AG08395 (cell line): ENCODE results near the gene ACACA.
"Not testable (repeated sequence)": the region's sequence is repeated elsewhere in the genome, so short reads cannot be mapped to it uniquely, and the experiment has no call there.

Experiments
- DNase-seq: peaks from one replicate; pipeline ENCODE4 v3.0.0; 2012; ENCODE audit warnings: mixed read lengths, low spot score

ACACA gene

DNA sequence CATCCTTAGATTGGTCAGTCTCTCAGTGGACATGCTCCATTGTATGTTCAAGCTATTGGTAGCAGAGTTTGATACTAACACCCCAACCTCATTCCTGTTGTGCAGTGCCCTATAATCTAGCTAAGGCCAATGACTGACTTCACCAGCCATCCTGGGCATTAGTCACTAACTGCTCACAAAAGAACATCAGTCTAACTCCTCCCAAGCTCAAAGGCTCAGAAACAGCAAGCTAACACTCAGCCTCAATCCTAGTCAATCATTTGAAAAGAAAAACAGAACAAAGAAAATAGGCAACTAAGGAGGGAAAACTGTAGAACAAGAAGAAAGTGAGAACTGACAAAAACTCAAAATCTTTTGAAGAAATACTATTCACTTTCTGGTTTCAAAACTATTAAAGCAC, 229.9 kb downstream of the ACACA start:
- peak; percentile 36 for DNase-seq

DNA sequence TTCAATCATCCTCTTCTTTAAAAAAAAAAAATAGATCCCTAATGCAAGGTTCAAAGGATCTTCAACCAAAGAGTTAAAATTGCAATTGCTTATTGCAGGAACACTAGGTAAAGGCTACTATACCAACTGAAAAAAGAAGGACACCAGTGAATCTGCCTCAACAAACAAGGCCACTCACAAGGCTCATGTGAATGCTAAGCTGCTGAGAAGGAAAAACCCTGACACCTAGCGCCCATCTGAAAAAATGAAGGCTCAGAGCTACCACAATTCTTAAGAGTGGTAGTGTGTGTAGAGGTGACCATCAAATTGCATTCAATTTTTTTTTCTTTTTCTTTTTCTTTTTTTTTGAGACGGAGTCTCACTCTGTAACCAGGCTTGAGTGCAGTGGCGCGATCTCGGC, 232.4 kb downstream of the ACACA start:
- DNase-seq: no peak

DNA sequence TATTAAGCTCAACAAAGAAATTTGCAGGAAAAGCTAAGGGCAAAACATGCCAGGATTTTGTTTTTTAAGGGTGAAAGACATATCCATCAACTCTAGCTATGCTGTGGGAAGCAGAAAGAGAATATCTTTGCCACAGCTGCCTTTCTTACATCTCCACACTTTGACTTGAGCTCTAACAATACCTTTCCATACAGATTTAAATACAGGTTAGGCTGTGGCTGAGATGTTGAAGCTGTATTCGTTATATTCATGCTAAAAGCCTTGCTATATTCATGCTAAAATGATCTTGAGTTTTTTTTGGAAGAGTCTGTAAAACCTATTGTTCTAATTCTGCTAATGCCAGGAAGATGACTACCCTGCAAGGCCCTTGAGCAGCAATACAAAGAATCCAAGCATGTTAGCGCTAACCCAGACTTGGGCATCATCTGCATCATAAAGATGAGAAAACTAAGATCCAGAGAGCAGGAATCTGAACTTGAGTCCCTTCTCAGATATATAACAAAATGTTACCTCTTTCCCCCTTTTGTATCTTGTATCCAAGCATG, 235.7 kb downstream of the ACACA start:
- DNase-seq: no peak

DNA sequence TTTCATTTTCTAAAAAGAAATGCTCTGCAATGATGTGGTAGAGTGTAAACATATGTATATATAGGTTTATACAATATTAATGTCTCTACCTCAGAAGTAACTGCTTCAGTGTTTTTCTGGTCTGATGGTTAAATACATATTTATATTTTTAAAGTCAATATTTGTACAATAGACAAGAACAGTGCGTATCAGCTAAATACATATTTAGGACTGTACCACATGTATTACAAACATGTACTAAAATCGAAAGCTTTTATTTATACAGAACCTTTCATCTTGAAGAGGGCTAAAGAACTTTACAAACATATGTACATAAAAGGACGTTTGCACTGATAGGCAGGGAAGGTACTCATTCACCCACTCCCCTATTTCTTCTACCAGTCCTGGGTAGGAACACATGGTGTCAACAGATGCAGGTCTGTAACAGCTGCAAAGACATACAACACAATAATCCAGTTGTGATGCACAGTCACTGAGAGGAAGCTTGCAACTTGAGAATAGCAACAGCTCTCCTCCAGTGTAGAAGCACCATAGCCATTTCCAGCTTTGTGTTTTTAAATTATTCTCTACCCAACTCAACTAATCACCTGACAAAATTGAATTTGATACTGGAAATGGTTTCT, 237.8 kb downstream of the ACACA start:
- DNase-seq: no peak

DNA sequence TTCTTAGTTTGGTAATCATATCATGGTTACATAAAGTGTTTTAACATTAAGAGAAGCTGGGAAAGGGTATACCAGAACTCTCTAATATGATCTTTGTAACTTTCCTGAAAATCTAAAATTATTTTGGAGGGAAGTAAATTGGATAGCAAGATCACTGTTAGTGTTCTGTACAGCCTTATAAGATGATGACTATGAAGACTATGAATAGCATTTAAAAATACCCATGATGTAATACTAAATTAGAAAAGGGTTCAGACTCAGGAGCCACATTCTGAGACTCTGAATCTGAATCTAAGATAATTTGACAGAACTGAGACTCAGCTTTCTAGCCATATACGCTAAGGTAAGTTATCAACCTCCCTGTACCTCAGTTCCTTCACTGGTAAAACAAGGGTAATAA, 238.9 kb downstream of the ACACA start:
- no peak for DNase-seq

DNA sequence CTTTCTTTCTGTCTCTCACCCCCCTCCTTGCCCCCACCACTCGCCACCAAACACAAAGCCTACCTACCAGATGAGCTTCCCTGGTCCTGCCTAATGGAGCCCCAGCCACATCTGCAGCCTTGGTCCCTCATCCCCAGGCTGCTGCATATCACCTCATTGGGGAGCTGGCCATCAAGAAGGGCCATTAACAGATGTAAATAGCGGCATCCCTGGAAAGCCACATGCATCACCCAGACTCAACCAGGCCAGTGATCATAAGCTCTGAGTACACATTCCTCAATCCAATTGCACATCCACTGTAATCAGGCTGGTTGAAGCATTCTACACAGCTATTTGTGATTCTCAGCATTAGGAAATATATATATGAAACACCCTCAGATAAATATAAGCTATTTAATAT, 242.6 kb downstream of the ACACA start:
- DNase-seq: no peak

DNA sequence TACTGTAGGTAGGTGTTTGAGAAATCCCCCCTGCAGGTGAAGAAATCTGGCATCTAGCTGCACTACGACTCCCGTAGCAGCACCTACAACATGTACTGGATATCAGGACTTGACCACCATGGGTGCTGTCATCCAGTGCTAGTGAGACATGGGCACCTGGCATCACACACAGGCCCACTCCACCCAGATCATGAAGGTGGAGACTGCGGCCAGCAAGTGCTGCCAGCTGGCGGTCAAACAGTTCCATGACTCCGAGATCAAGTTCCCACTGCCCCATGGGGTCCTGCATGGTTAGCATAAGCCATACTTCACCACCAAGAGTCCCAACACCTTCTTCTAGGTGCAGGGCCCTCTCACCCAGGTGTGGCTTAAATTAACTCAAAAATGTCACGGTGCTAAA, 243.8 kb downstream of the ACACA start:
- DNase-seq: no peak

DNA sequence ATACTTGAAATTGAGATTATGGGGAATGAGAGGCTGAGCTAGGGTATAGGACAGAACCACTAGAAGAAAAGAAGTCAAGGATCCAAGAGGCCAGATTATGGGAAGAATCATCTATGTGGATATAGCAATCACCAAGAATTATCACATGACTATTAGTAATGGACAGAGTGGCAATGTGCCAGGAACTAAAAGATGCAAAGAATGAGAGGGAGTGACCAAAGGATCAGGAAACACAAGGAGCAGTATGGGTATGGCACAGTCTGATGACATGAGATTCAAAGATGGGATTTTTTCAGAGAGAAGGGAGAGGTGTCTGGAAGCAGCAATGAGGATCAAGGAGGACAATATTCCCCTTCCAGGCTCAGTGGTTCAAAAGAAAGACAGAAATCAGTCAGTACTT, 245.7 kb downstream of the ACACA start:
- DNase-seq: peak; percentile 14

DNA sequence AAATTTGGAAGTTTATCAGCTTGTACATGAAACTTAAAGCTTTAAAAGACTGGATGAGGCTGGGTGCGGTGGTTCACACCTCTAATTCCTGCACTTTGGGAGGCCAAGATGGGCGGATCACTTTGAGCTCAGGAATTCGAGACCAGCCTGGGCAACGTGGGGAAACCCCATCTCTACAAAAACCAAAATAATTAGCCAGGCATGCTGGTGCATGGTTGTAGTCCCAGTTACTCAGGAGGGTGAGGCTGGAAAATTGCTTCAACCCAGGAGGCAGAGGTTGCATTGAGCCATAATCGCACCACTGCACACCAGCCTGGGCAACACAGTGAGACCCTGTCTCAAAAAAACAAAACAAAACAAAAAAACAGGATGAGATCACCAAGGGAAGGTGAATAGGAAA, 248.3 kb downstream of the ACACA start:
- no peak for DNase-seq

DNA sequence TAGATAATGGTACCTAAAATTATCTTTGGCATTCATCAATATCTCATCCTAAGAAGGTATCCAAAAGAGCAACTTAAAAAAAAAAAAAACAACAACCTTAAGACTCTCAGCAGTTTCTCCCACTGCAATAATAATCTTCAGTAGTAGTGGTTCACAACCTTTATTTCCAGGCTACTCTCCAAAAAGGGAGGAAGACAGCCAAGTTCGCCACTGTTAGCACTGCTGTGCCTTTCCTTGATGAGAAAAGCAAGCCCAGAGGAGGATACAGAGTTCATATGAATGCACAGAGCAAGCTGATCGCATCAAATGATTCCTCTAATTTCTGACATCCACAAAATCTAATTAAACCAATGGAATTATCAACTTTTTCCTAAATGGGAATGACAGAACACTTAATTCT, 258.5 kb downstream of the ACACA start:
- DNase-seq: no peak

DNA sequence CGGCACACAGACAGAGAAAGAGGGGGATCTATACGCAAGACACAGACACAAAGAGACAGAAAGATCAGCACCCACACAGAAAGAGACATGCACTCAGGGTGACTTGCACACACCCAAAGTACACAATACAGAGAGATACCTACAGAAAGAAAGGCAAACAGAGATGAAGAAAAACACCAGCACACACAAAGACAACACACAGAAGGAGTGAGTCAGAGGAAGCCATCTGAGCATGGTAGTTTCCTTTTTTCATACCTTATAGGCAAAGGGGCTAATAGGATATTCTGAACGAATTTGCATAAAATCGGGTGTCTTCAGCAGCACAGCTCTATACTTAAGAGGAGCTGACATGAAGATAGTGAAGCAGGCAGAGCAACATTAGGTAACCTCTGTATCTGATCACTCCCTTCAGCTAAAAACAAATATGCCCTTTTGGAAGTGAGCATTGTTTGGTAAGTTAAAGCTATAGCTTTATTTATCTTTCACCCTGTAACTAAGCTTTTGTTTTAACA, 259.3 kb downstream of the ACACA start:
- no peak for DNase-seq

DNA sequence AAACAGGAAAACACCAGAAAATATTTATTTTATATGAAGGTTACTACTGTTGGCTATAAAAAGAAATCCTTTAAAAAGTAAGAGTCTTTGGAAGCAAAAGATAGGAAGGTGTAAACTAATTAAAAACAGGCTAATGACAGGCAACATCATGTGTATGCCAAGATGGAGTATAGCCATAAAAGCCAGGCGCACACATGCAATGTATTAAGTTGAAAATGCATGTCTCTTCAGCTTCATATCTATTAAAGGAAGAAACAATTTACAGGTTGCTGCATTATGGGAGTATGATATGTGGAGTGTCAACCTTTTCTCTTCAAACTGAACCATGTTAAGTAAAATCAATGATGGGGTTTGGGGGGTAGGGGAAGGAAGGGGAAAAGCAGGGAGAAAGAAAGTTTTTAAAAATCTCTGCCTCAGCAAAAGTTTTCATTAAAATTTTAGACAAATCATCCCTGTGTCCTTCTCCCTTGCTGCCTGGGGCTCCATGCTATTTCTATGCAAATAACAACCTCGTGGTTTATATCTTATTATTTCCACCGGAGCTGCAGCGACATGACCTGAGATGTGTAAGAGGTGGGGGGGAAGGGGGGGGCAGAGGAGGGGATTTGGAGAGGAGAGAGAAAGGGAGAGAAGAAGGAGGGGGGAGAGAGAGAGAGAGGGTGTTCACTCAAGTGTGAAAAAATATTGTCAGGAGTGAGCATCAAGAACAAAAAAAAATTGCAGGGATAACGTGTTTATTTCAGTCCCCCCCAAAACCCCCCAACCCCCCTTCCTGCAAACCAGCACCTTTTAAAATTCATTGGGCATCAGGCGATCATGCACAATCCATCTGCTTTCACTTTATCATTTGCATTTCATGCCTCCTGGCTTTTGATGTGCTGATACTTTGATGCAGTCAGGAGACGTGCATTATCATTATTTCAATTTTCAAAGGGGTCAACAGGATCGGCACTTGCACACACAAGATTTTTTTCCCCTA, 260.3 kb downstream of the ACACA start:
- DNase-seq: no peak

DNA sequence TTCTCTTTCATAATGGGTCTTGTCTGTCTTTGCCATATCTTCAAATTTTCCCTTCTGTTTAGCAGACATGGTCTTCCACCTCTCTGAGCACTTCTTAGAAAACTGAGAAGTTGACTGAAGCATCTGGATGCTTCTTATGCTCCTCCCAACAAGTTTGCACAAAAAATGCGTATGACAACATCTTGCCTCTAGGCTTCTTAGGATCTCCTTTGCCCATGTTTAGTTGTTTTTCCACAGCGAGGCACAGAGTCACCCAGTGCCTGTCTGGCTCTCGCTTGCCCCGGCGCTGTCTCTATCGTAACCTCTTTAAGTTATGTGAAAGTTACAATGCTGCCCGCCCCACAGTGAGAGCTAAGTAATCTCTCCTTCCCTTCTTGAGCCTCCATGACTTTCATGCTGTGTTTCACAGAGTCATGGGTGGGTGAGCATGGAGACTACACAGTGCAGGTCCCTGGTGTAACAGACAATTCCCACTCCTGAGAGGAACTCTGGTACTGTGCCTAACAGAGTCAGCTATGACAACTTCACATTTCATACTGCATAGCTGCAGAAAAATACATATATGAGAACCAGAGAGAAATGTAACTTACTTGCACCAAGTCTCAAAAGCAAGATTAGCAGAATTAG, 262.4 kb downstream of the ACACA start:
- no peak for DNase-seq

DNA sequence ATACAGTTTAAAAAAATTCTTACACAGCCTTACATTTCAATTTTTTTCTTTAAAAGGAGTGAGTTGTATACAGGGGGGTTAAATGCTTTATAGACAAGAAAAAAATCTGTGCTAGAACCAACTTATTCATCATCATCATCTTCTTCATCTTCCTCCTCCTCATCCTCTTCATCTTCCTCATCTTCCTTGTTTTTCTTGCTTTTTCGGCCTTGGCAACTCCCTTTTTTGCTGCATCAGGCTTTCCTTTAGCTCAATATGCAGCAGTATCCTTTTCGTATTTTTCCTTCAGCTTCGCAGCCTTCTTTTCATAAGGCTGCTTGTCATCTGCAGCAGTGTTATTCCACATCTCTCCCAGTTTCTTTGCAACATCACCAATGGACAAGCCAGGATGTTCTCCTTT, 263.1 kb downstream of the ACACA start:
- DNase-seq: not testable (repeated sequence)

DNA sequence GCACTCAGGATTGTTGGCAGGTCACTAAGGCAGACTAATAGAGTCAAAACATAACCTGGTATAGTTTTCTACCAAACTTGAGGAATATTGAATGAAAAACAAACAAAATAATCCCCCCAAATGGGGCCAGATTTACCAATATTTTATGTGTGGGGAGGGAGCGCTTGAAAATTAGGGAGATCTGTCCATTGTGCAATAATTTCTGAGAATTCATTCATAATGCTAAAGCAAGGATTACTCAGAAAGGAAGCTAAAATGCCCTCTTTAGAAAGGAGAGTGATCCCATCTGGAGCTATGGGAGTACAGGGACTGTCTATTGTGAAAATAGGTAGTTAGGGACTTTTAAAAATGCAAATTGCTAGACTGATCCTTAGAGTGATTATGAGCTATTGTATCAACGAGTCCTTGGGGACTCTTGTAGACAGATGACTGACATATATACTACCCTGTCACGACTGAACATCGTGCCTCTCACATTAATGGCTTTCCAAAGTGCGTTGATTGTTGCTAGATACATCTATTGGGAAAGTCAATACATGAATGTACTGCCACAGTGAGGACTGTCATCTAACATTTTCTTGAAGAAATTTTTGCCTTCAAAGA, 264.2 kb downstream of the ACACA start:
- no peak for DNase-seq

DNA sequence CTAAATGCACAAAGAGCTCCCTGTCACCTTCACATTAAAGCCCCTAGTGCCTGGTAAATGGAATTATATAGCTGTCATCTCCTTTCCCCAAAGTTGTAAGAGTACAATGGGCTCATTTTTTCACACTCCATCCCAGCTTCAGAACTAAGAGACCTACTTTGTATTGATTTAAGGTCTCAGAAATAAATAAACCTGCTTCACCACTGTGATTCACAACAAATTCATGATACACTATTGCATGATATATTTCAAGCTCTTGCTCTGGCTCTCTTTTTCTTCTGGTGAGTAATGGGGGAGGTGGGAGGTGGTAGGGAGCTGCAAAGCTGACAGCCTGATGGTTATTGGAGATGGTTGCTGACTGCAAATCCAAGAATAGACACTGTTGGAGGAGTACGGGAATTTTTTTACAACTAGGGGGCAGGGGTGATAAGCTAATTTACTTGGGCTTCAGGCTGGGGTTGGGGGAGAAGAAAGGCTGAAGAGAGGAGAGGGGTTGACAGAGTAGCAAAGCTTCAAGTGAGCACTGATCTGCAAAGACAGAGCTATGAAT, 268.0 kb downstream of the ACACA start:
- no peak for DNase-seq

DNA sequence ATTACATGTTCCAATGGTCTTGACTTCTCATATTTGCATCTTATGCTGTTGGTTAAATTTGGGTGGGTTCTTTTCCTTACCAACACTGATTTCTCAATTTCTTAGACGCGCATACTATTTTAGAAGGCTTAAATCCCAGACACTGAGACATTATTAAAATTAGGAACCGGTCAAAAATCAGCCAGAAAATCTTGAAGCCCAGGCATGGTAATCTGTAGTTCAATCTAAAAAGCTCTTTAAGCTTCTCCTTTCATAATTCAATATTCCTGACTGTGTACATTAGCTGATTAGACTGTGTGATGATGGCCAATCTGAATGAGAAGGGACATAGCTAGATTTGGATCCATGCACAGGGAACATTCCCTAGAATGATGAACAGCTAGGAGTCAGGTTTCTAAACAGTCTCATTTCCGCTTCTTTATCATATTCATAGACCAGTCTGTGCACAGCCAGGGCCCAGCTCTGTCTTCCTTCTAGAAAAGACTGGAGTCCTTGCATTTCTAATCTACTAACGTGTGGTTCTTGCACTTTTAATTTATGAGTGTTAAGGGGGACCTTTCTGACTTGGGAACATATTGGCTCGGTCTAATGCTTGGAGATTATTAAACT, 268.6 kb downstream of the ACACA start:
- no peak for DNase-seq

DNA sequence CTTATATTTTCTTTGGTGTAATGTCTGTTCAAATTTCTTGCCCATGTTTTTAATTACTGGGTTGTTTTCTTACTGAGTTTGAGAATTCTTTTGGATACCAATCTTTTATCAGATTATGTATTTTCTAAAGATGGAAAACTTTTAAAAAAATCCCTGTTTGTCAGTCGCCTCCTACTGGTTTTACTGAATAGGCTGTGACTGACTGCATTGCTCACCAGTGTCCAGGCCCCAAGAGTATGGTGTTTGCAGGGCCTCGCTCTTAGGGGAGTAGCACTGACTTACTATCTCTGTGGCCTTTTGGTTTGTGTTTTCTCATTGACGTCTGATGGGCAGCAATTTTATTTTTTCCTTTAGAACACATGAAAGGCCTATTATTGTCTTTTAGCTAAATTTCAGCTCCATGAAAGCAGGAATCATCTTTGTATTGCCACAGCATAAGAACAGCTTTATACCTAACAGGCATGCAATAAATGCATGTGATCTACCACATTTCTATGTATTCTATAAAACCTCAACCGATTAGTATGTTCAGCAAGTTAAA, 269.5 kb downstream of the ACACA start:
- no peak for DNase-seq

DNA sequence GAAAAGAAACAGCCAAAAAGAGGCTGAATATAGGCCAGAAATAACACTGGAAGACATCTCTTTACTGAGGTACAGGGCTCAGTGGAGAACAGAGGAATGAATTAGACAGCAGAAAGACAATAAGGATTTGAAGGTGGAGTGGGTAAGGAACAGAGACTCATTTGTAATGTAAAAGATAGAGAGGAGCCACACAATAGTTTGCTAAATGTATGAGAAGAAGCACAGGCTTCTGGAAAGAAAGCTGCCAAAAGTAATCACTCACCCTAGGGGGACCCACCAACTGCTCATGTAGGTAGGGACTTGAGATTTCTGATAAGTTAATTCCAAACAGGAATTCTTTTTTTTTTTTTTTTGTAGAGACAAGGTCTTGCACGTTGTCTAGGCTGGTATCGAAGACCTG, 271.1 kb downstream of the ACACA start:
- no peak for DNase-seq

DNA sequence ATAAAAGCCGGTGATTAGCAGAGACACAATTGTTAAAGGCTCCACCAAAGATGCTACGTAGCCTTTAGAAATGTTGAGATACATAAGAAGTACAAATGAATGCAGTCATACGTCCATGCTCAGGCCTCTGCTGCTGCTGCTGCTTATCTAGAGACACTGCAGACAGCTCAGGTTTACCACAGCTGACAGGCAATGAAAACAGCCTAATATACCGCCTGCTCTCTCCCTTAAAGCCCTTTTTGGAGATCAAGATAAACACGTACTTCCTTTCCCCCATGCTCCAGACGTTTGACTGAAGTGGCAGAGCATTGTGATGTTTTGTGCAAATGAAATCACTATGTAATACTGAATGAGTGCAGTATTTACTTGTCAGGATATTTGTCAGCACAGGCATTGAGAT, 272.6 kb downstream of the ACACA start:
- no peak for DNase-seq

DNA sequence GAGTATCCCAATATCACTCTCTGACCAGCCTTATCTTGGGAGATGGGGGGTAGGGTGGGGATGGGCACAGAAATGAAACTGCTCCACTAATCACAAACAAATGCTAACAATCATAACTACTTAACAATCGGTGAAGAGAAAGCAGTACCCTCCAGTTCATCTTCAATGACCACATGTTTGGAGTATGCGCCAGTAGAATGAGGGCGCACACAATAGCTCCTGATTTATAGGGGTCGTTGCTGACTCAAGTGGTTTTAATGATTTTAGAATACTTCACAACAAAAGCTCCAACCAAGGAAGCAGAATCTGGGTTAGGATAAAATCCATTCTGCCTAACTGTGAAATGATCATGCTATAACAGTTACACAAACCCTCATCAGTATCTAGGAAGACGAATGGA, 273.5 kb downstream of the ACACA start:
- no peak for DNase-seq
